ENCODE measurements around the gene EIF4E2.

GRCh38 chr2:232534940-232535651 is 15.4 kb upstream of the EIF4E2 start:
- no peak for TF ChIP-seq CTCF (IDR thresholded peaks at IDR 0.05; ENCODE audit: poor library complexity)
- no peak for TF ChIP-seq EZH2 (IDR thresholded peaks at IDR 0.05; ENCODE audit: borderline replicate concordance)

Measured in hepatocyte (in vitro differentiated cells).